Measurements from ENCODE around the gene HOXC13.

Gene HOXC13

GRCh38 chr12:53955036-53955775 lies 16.6 kb downstream of the HOXC13 start:
- DNase-seq (ENCODE audit: low read depth in 2 of 2), result no peak

- no peak for DNase-seq (ENCODE audit: low read depth in 2 of 2)
Observed at GRCh38 chr12:53955776-53956250, 17.2 kb downstream of the HOXC13 start.

- DNase-seq (ENCODE audit: low read depth in 2 of 2), result no peak
Observed at GRCh38 chr12:53956251-53956887, 17.7 kb downstream of the HOXC13 start.

- no peak for DNase-seq (ENCODE audit: low read depth in 2 of 2)
Observed at GRCh38 chr12:53956914-53957536, 18.4 kb downstream of the HOXC13 start.

GRCh38 chr12:53958128-53958527 lies 19.5 kb downstream of the HOXC13 start:
- DNase-seq (ENCODE audit: low read depth in 2 of 2), result no peak

- no peak for DNase-seq (ENCODE audit: low read depth in 2 of 2)
Observed at GRCh38 chr12:53959314-53959713, 20.7 kb downstream of the HOXC13 start.

GRCh38 chr12:53960187-53961024 lies 21.8 kb downstream of the HOXC13 start:
- no peak for DNase-seq (ENCODE audit: low read depth in 2 of 2)

GRCh38 chr12:53961025-53961761 lies 22.6 kb downstream of the HOXC13 start:
- DNase-seq (ENCODE audit: low read depth in 2 of 2), result no peak

- no peak for DNase-seq (ENCODE audit: low read depth in 2 of 2)
Observed at GRCh38 chr12:53963005-53963404, 24.4 kb downstream of the HOXC13 start.

- DNase-seq (ENCODE audit: low read depth in 2 of 2), result no peak
Observed at GRCh38 chr12:53963434-53964314, 25.0 kb downstream of the HOXC13 start.

- no peak for DNase-seq (ENCODE audit: low read depth in 2 of 2)
Observed at GRCh38 chr12:53964315-53964713, 25.7 kb downstream of the HOXC13 start.

- no peak for DNase-seq (ENCODE audit: low read depth in 2 of 2)
Observed at GRCh38 chr12:53965281-53966084, 26.9 kb downstream of the HOXC13 start.

- DNase-seq (ENCODE audit: low read depth in 2 of 2), result no peak
Observed at GRCh38 chr12:53966085-53966384, 27.4 kb downstream of the HOXC13 start.

GRCh38 chr12:53966385-53967133 lies 27.9 kb downstream of the HOXC13 start:
- DNase-seq (ENCODE audit: low read depth in 2 of 2), result no peak

- DNase-seq (ENCODE audit: low read depth in 2 of 2), result no peak
Observed at GRCh38 chr12:53967421-53967925, 28.8 kb downstream of the HOXC13 start.

- DNase-seq (ENCODE audit: low read depth in 2 of 2), result no peak
Observed at GRCh38 chr12:53968214-53969127, 29.8 kb downstream of the HOXC13 start.

- DNase-seq (ENCODE audit: low read depth in 2 of 2), result no peak
Observed at GRCh38 chr12:53969588-53970259, 31.1 kb downstream of the HOXC13 start.
